HG02852 (cell line): ENCODE measurements around the gene GJD2.

ENCODE experiments used
- ATAC-seq: cut with Tn5 transposase; IDR thresholded peaks from one replicate; pipeline ENCODE4 v1.9.1; 2021; ENCODE audit warnings: mild to moderate bottlenecking, moderate library complexity; ENCODE audit not compliant: unreplicated experiment

Gene GJD2

DNA sequence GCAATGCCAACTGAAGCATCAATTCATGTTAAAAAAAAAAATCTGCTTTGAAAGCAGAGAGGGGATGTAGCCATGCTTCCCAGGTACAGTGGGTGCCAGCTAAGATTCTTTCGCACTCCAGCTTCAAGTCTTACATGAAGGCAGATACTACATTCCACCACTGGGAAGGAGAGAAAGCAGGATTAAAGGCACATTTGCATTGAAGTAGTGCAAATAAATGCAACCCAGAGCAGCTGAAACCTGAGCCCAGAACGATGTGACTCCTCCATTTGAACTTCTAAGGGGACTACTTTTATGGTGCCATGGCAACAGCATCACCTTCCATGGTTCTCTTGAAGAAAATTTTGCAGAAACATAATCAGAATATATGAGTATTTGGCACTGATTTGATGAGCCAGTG lies 19.1 kb upstream of the GJD2 start:
- no peak for ATAC-seq

- no peak for ATAC-seq
Measured at GRCh38 chr15:34773013-34773412, 18.2 kb upstream of the GJD2 start.

- no peak for ATAC-seq
Measured at GRCh38 chr15:34772312-34772711, 17.5 kb upstream of the GJD2 start.

DNA sequence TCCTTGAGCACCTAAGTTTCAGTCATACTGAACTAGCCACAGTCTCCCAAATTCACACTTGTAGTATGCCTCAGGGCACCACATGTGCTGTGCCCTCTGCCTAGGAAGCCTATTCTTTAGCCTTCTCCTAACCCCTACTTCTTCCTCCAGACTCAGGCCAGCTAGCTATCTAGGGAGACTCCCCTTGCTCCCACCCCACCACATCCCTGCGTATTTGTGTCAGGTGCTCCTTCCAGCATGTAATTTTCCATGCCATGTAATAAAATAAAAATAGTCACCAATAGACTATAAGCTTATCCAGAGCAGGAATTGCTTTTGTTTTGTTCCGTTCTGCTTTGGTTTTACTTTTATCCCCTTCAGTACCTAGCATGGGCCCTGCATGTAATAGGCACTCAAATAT lies 14.9 kb upstream of the GJD2 start:
- no peak for ATAC-seq

DNA sequence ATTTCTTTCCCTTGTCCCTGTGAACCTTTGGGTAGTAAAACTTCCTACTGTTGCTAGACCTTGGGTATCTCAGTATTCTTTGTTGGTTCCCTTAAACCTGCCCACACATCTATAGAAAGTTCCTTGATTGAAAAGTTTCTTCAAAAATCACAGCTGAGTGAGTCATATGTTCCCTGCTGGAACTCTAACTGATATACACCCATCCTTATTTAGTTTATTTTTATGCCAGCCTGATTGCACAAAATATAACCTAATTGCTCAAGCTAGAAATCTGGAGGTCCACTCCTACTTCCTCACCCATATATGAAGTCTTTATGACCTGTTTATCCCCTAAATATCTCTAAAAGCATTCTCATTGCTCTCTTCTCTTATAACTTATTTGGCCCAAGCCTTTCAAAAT lies 13.7 kb upstream of the GJD2 start:
- ATAC-seq = no peak

GRCh38 chr15:34765741-34766140 lies 10.9 kb upstream of the GJD2 start:
- no peak for ATAC-seq

DNA sequence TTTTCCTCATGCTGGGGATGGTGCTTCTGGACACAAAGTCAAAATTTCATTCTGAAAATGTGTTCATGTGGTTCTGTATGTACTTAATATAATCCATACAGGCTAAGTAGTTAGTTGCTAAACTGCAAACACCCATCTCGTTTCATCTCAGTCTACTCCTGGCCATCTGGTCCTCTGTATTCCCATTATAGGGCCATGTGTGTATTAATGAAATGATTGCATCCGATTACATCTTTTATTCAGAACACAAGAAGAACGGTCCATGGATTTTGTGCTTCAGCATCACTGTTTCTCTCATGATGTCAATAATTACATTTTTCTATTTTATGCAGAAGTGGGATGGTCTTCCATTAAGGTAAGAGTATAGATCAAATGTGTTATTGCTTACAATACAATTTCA lies 6.1 kb upstream of the GJD2 start:
- ATAC-seq = no peak

DNA sequence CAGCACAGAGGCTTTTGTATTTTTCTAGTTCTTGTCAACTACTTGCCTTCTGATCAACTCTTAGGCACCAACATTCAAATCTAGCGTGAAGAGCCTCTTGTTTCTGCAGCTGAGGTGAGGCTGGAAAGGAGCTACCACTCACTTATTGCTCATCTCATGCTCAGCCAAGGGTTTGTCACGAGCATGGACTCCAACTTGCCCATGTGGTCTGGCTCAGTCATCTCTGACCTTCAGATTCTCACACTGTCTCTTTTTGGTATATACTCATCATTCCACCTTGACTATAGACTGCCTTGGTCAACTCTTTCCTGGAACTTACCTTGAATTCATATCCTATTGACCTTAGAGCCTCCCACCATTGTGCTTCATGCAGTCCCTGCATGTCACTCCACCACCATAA lies 5.2 kb upstream of the GJD2 start:
- ATAC-seq = no peak

GRCh38 chr15:34759347-34759746 lies 4.5 kb upstream of the GJD2 start:
- no peak for ATAC-seq

GRCh38 chr15:34757262-34757661 lies 2.5 kb upstream of the GJD2 start:
- no peak for ATAC-seq

GRCh38 chr15:34755419-34755773 lies 598 bp upstream of the GJD2 start:
- no peak for ATAC-seq

DNA sequence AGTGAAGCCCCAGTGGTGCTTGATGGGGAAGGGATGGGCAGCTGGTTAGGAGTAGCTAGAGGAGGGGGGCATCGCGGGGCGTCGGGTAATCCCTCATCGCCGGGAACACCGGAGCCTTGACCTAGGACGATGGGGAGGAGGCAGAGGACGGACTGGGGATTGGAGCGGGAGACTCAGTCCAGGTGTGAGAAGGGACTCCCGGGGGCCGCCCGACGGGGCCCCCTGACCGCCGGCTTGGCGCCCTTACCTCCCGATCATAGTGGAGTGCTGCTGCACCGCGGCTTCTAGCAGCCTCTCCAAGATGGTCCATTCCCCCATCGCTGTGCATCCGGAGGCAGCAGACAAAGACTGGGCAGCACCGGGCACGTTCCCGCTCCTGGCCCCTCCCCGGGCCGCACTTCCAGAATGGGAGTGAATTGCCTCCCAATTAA lies 612 bp downstream of the GJD2 start:
- ATAC-seq = no peak

DNA sequence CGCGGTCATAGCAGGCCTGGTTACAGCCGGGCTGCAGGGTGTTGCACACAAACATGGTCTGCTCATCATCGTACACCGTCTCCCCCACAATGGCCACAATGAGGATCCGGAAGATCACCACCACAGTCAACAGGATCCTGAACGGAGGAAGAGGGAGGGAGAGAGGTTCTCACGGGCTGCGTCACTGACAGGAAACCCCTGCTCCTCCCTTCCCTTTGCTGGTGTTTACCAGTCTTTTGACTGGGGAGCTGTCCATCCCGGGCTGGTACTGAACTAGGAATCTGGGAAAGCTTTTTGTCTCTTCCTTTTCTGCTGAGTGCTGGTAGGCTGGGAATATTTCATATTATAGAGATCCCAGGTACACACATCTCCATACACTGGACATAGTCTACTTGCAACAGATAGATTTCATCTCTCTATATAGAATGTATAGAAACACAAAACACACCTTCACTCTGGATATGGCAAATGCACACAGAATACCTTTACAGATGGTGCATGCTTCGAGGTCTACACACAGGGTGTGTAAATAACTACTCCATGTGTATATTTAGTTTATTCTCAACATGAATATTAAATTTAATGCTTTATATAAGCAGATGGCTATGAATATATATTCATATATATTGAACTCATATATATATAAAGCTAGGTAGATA lies 1.4 kb downstream of the GJD2 start:
- no peak for ATAC-seq

DNA sequence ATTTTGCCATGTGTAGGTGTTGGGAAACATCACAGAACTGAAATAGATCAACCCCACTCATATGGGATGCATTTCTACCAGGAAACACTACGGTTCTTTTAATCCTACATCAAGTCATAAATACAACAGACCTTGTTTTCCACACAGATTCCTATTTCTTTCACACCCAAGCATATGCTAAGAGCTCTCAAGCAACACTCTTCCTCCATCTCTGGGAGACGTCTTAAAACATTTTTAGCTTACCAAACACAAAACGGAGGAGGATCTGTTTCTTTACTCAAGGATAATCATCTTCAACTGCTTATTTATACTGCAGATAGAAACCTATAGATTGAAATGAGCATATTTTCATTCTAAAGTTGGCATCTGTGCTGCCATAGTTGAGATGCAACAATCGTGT lies 5.1 kb downstream of the GJD2 start:
- no peak for ATAC-seq

- ATAC-seq = no peak
Measured at GRCh38 chr15:34739346-34739745, 15.5 kb downstream of the GJD2 start.

DNA sequence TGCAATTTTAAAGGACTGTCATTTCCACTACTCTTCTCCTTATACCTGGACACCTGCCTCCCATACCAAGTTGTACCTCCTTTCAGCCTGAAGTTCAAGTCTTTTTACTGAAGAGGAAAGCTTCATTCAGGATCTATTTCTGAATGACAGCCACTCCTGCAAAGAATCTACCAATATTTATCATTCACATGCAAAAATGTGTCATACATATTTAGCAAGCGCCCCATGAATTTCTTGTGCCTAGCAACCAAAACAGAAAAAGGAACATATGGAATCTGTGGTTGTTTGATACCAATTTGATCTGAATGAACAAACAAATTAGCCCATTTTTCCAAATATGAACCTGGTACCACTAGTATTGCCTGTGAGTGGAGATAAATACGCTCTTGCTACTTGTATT lies 16.8 kb downstream of the GJD2 start:
- ATAC-seq = no peak

DNA sequence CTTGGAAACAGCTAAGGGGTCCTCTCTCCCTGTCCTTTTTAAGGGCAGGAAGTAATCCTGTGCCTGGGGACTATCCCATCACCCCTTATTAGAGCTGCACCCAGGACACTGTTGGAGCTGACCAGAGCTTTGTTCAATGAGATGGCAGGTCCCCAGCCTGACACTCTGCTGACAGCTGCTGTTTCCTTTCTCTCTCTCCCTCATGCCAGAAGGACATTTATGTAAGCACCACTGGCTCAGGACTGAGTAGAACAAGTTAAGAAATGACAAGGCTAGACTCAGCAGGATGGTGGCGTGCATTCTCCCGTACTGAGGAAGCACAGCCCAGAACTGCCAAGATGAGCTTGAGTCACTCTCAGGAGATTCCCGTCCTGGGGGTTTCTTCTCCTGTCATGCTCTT lies 17.3 kb downstream of the GJD2 start:
- ATAC-seq = no peak

DNA sequence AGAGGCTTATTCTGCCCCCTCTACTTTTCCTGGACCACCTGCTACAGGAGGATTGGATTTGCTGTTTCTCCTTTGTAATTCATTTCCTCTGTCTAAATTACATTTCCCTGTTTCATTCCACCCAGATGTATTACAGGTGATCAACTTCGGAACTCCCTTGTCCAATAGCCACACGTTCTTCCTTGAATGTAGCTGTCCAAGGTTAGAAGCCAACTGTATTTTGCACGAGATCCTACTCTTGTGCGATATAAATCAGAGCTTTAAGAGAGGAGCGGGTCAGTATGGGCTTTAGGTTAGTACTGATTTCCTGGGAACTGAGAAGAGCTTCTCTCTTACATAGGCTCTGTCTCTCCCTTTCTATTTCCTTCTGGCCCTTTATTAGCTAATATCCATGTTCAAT lies 20.5 kb downstream of the GJD2 start:
- no peak for ATAC-seq

DNA sequence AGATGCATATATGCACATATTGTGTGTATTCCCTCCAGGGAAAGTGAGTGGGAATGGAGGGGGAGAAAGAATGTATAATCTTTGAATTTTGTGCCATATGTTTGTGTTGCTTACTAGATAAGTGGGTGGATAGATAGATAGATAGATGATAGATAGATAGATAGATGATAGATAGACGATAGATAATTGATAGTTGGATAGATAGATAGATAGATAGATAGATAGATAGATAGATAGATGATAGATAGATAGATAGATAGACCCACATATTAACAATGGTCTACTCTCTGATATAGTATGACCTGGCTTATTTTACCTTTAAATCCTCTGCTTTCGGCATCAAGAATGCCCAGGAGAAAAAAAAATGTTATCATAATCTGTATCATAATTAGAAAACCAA lies 21.2 kb downstream of the GJD2 start:
- ATAC-seq = no peak

GRCh38 chr15:34732430-34732829 lies 22.4 kb downstream of the GJD2 start:
- no peak for ATAC-seq

GRCh38 chr15:34730701-34731100 lies 24.1 kb downstream of the GJD2 start:
- no peak for ATAC-seq

- ATAC-seq = no peak
Measured at GRCh38 chr15:34729886-34730285, 24.9 kb downstream of the GJD2 start.

DNA sequence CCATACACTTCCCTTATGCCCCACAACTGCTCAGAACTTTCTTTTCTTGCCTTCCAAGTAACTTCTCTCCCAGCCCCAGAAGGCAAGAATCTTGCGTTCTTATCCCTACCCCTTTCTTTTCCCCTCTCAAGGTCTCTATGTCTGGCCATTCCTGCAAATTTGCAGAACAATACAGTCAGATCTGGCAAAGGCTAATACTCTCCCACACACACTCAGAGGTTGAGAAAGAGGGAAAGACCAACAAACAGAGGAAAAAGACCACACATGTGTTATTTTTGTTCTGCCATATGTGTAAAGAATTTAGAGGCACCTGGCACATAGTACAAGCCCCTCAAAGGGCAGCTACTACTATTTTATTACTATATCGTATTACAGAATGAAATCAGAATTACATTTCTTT lies 25.7 kb downstream of the GJD2 start:
- no peak for ATAC-seq
